Right hindlimb (tissue), 1 donor: ENCODE results near the gene SBDS.
"Not testable (repeated sequence)": the region's sequence is repeated elsewhere in the genome, so short reads cannot be mapped to it uniquely, and the experiment has no call there.

Source experiments
- DNase-seq: peaks from one replicate; pipeline ENCODE4 v3.0.0-alpha.2; 2018

SBDS gene

GRCh38 chr7:66995050-66995776 is at the start of gene SBDS:
TSS of gene SBDS (minus strand) at chr7:66995586. CDS start at chr7:66995417, 169 bp downstream.
- peak; percentile 97 for DNase-seq

- DNase-seq: not testable (repeated sequence)
Measured at GRCh38 chr7:67043559-67043930, 48.2 kb upstream of the SBDS start.

DNA sequence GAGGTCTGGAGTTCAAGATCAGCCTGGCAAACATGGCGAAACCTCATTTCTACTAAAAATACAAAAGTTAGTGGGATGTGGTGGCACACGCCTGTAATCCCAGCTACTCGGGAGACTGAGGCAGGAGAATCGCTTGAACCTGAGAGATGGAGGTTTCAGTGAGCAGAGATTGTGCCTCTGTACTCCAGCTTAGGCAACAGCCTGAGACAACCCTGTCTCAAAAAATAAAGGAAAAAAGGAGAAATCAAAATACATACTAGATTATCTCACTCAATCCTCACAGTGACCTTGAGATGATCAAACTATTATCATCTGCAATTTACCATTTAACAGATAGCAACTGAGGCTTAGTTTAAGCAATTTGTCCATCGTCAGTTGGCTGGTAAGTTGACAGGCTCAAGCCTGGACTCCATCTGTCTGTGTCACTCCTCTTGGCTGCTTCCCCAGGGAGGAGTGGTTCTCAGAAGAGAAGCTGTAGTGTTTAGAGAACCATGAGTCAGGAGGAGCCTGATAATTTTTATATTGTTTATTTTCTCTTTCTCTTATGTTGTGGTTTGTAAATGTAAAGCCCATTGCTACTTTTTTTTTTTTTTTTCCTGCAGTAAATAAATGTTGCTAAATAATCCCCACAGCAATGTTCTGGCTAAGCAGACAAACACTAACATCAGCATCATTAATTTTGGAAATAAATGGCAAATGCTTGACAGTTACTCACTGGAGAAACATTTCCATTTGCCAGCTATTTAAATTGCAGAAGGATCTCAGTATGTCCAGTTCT is 47.6 kb upstream of the SBDS start:
- peak; percentile 68 for DNase-seq

DNA sequence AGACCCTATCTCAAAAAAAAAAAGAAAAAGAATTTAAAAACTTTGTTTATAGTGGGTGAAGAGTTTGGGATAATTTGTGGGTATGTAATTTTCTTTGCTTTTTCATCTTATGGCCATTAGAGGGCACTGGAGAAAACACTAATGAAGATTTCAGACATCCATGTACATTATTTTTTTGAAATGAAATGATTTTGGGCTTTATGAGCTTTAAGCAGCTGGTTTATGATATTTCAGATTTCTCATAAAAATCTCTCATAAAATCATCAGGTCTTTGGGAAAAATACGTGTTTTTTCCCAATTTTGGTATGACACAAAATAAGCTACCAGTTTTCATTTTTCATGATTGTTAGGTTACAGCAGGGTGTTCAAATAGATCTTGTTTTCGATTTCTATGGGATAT is 45.4 kb upstream of the SBDS start:
- DNase-seq: not testable (repeated sequence)

GRCh38 chr7:67036432-67037395 is 41.3 kb upstream of the SBDS start:
- DNase-seq: peak; percentile 54

DNA sequence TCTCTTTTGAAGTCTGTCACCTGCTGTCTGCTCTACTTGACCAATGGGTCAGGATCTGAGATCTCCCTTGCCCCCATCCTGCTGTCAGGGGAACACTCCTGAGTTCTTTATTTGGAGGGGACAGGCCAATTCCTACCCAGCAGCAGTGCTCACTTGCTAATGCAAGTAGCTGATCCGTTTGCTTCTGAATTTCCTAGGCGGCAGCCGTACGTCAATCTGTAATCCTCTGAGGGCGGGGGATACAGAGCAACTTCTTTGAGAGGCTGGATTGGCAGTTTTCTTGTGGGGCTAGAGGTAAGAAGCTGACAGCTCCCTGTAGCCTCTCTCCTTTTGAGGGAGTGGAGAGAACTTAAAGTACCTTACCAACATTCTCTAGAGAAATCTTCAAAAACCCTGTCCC is 37.9 kb upstream of the SBDS start:
- DNase-seq: no peak

DNA sequence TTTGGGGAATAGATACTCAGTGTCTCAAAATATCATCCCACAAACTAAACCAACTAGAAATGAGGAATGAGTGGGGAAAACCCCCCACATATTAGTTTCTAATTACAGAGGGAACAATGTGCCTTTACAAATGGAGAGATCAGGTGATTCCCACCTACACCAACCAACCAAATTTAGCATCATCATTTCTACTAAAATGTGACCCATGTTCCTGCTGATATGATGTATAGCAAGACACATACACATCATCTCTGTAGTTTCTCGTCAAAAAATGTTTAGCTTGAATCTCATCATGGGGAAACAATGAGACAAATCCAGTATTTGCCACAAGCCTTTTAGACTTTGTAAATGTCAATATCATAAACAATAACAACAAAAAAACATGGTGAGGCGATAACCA is 36.3 kb upstream of the SBDS start:
- not testable (repeated sequence) for DNase-seq

DNA sequence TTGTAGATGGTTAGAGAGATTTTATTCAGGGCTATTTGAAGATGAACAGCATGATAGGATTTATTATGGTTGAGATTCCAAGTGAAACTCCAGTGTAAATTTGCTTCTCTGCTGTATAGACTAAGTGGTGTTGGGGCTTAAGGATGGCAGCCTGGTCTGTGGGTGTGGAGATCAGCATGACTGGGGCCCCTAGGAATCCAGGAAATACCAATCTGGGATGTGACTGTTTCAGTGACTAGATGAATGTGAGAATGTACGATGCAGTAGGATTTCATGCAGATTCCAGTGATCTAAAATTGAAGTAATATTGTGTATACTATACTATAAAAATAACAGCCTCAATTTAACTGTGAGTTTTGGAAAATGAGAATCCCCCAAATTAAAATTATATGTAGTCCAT is 30.1 kb upstream of the SBDS start:
- DNase-seq: not testable (repeated sequence)

- no peak for DNase-seq
Measured at GRCh38 chr7:67022511-67022910, 27.1 kb upstream of the SBDS start.

GRCh38 chr7:67021260-67021659 is 25.9 kb upstream of the SBDS start:
- no peak for DNase-seq

- no peak for DNase-seq
Measured at GRCh38 chr7:67019562-67020390, 24.4 kb upstream of the SBDS start.

- DNase-seq: no peak
Measured at GRCh38 chr7:67018940-67019339, 23.6 kb upstream of the SBDS start.

GRCh38 chr7:67017971-67018370 is 22.6 kb upstream of the SBDS start:
- DNase-seq: not testable (repeated sequence)

DNA sequence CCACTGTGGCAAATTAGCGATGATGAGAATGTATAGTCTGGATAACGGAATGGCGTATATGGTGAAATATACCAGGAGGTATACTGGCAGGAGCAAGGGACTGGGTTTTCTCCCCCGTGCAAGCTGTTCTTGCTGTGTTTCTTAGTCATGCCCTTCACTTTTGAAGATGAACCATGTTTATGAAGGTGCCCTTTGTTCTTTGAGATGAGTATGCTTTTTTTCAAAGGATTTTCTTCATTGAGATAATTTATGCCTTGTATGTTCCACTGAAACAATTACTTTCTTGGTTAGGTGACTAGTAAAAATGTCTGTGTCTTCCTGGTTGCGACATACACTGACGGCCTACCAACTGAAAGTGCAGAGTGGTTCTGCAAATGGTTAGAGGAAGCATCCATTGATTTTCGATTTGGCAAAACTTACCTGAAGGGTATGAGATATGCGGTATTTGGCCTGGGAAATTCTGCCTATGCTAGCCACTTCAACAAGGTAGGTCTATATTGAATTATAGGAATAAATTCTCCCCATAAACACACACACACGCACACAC is 18.8 kb upstream of the SBDS start:
- not testable (repeated sequence) for DNase-seq

DNA sequence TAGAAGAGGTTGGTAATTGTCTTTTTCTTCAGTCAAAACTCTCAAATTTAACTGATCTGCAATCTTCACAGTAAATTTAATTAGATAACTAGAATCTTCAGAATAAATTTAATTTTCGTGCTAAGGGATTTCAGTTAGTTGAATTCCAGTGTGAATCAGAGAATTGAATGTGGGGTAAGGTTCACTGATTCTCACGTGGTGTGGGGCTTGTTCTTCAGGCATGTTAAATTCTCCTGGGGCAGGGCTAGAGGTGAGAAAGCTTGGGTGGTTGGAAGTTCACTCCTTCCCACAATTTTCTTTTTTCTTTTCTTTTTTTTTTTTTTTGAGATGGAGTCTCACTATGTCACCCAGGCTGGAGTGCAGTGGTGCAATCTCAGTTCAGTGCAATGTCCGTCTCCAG is 14.3 kb upstream of the SBDS start:
- not testable (repeated sequence) for DNase-seq

DNA sequence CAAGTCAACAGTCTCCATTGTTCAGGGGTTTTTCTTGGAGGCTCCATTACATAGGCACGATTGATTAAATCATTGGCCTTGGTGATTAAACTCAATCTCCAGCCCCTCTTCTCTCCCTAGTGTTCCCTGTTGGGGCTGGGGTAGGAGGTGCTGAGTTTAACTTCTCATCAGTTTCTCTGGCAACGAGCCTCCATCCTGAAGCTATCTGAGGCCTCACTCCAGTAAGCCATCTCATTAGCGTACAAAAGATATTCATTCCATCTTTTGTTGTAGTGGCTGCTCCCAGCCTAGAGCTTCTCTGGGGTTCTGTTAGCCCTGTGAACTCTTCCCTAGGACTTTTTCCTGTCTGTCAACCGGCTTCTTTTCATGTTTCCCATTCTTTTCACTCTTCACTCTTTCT is 12.9 kb upstream of the SBDS start:
- no peak for DNase-seq

- no peak for DNase-seq
Measured at GRCh38 chr7:67006965-67007364, 11.6 kb upstream of the SBDS start.

- not testable (repeated sequence) for DNase-seq
Measured at GRCh38 chr7:67004145-67004544, 8.8 kb upstream of the SBDS start.

- DNase-seq: not testable (repeated sequence)
Measured at GRCh38 chr7:67000601-67001258, 5.3 kb upstream of the SBDS start.

- DNase-seq: peak; percentile 99
Measured at GRCh38 chr7:66996444-66997191, 1.2 kb upstream of the SBDS start, which contains the start of gene TYW1. TSS of gene TYW1 (plus strand) at chr7:66996833. CDS start at chr7:66996979, 146 bp downstream.
